Hematopoietic multipotent progenitor cell treated with erythropoietin and hydrocortisone succinate and interleukin-3 and kit ligand, for 4 days (in vitro differentiated cells): ENCODE data around the gene STOX2.
"Not testable (repeated sequence)": the region's sequence is repeated elsewhere in the genome, so short reads cannot be mapped to it uniquely, and the experiment has no call there.

ENCODE experiments used
- DNase-seq: peaks from one replicate; pipeline ENCODE4 v3.0.0-alpha.2; 2015

Gene STOX2

DNA sequence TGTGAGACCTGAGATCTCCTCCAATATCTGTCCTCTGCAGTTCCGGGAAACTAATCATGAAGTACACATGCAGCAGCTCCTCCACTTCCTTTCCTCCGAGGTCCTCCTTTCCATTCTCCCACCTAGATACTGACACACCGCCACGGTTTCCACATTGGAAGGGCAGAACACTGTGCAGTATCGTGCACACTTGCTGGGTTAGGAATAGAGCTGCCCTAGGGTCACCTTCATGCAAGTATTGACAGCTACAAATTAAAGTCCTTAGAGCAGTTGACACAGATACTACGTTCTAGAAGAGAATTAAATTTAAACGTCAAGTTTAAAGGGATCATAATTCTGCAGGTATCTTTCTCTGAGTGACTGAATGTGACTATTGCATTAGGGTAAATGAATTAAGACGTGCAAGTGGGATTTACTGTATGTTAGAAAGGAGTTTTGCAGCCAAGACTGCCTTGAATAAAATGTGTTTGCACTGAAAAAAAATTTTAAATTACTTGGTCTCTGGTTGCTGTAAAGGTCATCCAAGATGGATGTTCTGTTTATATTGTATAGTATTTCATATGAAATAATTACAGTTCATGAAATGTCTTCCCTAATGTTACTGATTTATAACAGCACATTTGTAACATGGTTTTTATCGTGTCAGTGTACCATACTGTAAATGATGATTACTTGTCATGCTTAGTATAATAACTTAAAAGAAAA lies 117.7 kb downstream of the STOX2 start:
- DNase-seq: no peak

DNA sequence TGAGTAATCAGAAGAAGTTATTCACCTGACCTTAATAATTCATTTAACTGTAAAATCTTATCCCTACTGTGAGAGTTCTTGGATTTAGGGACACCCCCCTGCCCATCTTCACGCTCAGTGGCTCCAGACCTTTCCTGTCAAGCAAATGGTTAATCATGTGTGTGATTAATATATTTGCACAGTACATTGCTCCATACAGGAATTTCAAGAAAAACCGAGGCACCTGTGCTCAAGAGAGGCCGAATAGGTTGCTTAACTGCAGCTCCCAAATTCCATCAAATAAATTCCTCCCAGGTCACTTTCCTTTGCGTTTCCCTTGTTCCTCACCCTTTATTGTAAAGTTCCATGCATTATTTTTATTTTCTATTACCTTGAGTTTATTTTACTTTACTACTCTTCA lies 119.5 kb downstream of the STOX2 start:
- DNase-seq: no peak

DNA sequence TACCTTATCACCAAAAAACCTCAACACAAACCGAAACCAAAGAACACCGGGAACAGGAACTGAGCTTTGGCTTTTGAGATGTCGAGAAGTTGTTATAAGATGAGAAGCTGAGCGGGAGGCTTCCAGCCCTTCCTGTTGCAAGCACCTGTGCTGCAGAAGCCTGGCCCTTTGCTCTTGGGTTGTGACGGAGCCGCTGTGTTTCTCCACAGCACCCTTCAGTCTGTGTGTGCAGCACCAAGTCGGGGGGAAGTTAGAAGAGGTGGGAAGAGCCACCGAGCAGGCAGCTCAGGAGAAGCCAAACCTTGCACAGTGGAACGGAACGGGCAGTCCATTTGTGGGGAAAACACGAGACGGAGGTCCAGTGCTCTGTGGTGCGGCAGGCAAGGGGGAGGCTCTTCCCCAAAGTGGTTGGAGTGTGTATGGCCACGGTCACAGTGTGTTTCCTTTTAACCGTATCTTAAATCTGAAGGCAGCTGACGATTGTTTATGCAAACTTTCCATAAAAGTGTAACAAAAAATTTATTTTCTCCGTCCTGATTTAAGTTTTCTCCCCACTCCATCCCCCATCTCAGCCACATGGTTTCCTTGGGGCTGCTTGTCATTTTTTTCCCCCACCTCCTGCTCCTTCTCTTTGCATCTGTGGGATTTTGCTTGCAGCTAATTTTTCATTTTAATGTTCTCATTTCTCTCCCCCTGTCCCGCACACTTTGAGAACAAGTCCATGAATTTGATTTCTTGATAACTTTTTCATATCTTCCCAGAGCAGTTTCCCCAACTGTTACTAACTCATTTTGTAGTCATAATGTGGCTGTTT lies 123.7 kb downstream of the STOX2 start:
- DNase-seq: peak; percentile 56

DNA sequence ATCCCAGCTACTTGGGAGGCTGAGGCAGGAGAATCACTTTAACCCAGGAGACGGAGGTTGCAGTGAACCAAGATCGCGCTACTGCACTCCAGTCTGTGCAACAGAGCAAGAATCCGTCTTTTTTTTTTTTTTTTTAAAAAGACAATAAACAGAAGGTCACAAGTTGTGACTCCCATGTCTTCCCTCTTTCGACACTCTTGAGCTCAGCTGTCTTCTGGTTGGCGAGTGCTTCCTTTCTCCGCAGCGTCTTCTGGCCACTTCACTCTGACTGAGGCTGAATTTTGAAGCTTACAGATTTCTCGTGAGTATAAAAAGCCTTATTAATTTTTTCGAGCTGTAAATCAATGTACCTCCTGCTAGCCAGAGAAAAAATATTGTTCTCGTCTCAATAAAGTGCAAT lies 124.9 kb downstream of the STOX2 start:
- no peak for DNase-seq

DNA sequence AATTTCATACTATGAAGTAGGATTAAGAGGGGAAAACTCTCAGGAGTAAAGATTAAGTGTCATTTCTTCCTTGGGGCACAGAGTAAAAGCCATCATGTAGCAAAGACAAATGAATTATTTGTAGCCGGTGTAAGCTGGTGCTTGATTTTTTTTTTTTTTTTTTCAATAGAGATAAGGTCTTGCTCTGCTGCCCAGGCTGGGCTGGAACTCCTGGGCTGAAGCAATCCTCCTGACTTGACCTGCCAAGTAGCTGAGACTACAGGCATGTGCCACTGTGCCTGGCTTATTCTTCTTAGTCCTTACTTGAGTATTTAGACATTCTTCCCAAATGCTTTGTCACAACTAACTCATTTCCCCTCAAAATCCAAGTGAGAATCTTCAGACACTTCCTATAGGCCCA lies 125.7 kb downstream of the STOX2 start:
- no peak for DNase-seq

DNA sequence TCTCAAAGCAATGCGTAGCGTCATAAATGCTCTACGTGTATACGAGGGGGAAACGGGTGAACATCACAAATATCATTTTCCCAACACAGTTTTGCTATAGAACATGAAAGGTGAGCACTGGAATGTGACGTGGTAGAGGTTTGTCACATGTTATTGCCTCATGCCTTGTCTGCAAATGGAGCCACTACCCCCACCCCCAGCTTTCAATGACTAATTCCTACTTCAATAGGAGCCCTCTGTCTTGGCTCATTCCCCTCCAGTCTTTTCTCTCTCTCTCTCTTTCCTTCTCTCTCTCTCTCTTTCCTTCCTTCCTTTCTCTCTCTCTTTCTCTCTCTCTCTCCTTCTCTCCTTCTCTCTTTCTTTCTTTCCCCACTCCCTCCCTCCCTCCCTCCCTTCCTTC lies 127.0 kb downstream of the STOX2 start:
- DNase-seq: no peak

DNA sequence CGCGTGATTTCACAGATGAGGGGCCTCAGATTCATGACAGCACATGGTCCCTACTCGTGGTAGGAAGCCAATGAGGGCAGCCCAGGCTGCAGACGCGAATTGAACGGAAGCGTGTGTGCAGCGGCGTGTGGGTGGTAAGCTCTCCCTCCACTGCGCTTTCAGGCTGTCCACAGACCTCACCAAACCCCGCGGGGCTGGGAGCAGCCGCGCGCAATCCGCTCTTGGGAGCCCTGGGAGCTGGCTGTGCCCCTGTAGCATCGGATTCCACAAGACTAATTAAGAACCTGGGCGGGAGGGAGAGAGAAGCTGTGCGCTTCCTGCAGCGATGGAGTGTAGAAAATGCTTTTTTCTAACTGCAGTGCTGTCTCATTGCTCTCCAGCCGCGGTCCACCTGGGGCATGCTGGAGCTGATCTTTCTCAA lies 134.9 kb downstream of the STOX2 start:
- DNase-seq: peak; percentile 44

DNA sequence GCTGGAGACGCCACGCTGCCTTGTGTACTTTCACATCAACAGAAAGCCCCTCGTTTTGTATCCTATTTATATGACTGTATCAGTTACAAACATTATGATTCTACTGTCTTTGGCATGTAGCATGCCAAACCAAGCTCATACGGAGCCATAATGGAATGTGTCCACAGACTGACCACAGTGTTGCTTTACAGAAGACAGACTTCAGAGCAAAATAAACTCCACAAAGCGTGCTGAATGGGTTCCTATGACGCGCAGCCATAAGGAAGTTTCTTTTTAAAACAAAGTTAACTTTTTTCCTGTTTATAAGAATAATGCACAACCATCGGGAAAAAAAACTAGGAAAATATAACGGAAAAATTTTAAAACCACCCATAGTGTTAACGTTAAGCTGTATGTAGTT lies 136.0 kb downstream of the STOX2 start:
- no peak for DNase-seq

DNA sequence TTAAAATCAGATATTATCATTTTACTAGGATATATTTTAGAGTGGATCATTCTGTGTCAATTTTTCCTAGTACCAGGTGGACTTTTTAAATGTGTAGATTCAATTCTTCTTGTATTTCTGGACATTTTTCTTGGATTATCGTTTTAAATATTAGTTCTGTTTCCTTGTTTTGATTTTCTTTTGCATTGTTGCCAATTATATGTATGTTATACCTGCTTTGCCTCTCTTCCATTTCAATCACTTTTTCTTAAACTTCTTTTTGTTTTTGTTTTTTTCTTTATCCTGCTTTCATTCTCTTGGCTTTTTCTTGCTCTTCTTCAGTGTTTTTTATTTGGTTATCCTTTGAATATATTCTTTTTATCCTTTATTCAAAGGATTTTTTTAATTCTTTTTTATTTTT lies 141.0 kb downstream of the STOX2 start:
- no peak for DNase-seq

DNA sequence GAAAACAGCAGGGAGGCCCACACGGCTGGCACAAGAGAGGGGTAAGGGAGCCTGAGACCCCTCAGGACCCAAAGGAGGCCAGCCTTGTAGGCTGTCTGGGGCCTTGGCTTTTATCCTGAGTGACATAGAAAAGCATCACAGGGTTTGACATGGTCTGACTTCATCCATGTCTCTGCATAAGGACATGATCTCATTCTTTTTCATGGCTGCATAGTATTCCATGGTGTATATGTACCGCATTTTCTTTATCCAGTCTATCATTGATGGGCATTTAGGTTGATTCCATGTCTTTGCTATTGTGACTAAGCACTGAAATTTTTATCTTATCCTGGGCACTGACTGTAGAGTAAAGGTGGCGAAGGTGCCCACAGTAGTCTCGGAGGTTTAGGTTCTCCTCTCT lies 146.2 kb downstream of the STOX2 start:
- not testable (repeated sequence) for DNase-seq

DNA sequence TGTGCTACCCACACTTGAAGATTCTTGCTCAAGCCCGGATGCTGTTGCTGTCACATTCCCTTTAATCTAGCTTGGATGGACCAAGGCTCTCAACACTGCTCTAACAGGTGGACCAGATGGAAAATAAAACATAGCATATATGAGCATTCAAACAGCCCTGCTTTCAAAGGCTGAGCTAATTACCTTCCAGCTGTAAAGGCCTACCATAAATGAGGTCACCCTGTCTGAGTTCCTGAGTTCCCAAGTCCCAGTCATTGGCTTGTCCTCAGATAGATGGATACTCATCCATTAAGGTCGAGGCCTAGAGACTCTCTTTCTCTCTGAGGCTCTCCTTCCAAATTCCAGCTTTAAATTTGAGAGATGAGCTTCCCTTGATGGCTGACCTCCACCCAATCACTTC lies 147.5 kb downstream of the STOX2 start:
- no peak for DNase-seq

DNA sequence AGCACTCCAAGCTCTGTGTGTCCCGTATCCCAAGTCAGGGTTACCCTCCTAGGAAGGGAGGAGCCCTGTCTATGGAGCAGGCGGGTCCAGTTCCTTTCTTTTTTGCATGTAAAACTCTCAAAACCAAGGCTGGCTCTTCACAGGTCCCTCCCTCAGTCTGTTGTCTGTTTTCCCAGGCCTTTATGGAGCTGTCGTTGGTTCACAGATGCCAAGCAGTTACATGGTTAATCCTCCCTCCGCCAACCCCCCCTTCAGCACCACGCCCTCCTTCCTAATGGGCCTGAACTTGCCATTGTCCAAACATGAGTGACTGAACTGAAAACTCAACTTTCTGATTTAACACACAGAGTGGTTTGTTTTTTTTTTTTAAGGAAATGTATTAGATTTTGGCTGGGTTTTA lies 148.3 kb downstream of the STOX2 start:
- no peak for DNase-seq

DNA sequence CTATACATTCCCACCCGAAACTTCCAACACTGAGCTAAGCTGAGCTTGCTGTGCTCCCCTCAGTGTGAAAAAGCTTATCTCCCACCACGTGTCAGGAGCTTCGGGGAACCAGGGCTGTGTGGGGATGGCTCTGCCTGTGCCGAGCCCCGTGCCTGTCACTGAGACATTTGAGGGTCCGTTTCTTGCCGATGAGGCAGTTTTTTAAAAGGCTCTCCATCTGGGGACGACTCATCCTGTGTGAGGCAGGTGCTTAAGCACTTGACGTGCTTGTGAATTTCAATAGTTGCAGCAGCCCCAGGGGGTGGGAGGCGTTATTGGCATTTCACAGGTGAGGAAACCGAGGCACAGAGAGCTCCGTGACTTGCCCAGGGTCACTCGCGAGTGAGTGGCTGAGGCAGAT lies 151.8 kb downstream of the STOX2 start:
- DNase-seq: no peak

DNA sequence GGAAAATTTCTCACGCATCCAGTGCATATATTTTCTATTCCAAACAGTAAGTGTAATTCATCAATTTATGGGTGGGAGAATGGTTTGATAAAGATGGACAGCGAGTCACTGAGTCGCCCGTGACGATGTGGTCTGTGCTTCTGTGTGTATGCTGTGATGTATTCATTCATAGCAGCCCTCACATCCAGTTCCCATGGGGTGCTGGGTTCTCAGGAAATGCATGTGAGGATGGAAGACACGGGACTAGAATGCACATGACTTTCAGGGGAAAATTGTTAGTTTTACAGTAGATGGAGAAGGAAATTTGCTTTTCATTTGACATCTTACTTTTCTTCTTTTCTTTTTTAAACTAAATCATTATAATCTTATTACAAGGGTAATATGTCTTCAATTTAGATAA lies 152.9 kb downstream of the STOX2 start:
- no peak for DNase-seq

DNA sequence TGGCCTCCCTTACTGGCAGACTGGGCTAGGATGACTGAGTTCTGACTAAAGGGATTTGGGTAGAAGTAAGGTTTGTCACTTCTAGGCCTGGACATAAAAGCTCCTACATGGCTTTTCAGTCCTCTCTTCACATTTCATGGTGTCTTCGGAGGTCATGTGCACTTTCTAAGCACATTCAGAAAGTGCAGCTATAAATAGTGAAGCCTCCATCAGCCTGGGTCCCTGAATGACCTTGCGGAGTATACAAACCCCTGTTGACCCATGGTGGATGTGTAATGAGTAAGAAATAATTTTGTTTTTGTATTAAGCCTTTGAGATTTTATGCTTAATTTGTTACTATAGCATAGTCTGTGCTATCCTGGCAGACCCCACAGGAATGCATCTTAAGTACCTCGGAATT lies 154.0 kb downstream of the STOX2 start:
- DNase-seq: no peak

DNA sequence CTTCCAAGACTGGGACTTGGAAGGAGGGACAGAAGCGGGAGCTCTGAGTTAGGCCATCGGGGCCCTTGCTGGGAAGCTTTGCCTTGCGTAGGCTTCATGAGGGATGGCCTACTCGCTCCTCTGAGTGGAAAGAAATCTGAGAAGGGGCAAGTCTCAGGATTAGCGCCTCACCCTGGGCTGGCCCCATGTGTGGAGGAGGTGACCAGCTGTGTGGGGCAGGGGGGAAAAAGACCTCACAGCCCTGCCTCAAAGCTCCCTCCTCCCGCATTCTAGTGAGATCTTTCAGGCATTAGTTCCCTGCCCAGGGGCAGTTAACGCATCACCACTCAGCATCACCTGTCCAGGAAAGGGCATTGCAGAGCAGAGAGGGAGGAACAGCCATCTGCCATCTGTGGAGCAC lies 156.5 kb downstream of the STOX2 start:
- no peak for DNase-seq

DNA sequence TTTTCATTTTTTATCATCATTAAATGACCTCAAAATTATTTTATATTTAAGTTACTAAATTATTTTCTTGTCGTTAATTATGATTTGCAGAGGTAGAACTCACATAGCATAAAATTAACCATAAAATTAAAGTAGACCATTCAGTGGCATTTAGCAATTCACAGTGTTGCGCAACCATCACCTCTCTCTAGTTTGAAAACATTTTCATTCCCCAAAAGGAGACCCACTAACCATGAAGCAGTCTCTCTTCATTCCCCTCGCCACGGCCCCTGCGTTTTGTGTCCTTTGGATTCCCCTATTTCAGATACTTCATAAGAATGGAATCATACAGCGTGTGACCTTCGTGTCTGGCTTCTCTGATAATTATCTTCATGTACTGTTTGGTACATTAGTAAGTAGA lies 157.7 kb downstream of the STOX2 start:
- peak; percentile 8 for DNase-seq

DNA sequence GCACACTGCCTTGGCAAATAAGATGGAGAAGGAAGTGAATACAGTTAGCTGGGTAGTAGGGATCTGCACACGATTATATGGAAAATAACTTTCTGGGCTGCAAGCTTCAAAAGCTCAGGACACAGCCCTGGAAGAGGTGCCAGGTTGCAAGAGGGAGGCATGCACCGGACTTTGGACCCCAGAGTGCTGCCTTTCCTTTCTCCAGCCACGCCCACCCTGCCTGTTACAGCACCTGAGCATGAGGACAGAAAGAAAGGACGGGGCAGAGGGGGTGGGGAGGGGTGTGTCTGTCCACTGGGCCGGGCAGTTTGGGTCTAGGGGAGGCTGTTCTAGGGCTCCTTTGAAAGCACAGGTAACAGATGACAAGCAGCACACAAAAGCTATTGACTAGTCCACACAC lies 159.8 kb downstream of the STOX2 start:
- DNase-seq: no peak

DNA sequence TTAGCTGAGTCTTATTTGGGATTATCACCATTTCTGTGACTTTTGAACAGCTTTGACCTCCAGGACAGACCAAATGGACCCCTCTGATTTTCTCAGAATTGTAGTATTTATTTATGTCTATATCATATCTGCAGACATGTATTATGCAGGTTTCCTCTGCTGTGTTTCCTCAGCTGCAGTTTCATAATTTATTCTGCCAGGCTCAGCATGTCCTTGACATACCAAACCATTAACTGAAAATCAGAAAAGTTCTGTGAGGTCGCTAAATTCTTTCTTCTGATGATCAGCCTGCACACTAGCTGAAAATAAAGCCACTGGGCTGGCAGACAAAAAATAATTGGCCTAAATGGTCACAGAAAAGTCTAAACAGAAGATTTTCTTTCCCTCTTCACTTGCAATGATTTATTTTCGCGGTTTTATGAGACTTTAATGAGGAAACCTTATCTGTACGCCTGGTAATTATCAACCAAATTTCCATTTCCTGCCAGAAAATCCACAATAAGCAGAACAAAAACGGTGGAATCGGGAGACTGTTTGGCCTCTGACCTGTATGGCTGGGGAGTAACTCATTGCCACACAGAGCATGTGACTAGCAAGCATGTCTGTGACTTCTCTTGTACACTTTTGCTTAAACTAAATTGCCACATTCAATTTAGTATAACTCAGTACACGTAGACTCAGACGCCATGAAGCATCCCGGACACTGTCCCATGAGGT lies 161.6 kb downstream of the STOX2 start:
- DNase-seq: no peak

DNA sequence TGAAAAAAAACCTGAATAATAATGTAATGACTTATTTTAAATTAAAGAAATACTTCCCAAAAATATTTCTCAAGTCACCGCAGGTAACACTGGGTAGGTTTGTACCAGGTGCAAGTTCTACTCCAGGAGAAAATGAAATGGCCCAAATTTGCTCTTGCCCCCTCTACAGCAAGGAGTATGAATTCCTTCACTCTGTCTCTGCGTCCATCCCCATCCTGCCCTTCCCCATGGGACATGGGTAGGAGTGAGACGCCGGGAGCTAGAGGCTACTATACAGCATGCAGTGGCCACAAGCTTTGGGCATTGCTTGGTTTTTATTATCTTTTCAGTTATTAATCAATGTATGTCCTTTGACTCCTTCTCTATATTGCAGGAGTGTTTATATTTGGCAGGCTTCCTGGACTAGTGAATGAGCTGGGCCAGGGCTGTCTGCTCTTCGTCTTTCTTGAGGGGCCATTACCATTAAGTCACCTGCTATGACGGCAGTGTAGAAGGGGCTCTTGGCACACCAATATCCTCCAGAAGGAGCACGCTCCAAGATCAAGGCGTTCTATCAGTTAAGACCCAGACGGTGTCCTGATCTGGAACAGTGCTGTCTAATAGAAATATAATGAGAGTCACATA lies 162.9 kb downstream of the STOX2 start:
- DNase-seq: no peak
